NCI-H146 treated with DMSO at 0.1 percent for 48 hours (cell line): ENCODE measurements around the gene PFN1.

Experiments
- DNase-seq: peaks from one replicate; lab custom pipeline; 2025; ENCODE audit not compliant: unreplicated experiment; lab: John Stamatoyannopoulos, UW

PFN1 gene

GRCh38 chr17:4897198-4897687 is 51.1 kb downstream of the PFN1 start:
- no peak for DNase-seq

GRCh38 chr17:4896332-4897197 is 51.8 kb downstream of the PFN1 start:
- no peak for DNase-seq

- DNase-seq: no peak
These were observed 52.5 kb downstream of the PFN1 start for GRCh38 chr17:4895657-4896331.
